HG03520 (cell line): ENCODE results near the gene LRRC32.

Experiments used
- ATAC-seq: cut with Tn5 transposase; IDR thresholded peaks from one replicate; pipeline ENCODE4 v1.9.1; 2021; ENCODE audit warnings: mild to moderate bottlenecking, moderate library complexity; ENCODE audit not compliant: unreplicated experiment

Gene LRRC32, protein sequence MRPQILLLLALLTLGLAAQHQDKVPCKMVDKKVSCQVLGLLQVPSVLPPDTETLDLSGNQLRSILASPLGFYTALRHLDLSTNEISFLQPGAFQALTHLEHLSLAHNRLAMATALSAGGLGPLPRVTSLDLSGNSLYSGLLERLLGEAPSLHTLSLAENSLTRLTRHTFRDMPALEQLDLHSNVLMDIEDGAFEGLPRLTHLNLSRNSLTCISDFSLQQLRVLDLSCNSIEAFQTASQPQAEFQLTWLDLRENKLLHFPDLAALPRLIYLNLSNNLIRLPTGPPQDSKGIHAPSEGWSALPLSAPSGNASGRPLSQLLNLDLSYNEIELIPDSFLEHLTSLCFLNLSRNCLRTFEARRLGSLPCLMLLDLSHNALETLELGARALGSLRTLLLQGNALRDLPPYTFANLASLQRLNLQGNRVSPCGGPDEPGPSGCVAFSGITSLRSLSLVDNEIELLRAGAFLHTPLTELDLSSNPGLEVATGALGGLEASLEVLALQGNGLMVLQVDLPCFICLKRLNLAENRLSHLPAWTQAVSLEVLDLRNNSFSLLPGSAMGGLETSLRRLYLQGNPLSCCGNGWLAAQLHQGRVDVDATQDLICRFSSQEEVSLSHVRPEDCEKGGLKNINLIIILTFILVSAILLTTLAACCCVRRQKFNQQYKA

DNA sequence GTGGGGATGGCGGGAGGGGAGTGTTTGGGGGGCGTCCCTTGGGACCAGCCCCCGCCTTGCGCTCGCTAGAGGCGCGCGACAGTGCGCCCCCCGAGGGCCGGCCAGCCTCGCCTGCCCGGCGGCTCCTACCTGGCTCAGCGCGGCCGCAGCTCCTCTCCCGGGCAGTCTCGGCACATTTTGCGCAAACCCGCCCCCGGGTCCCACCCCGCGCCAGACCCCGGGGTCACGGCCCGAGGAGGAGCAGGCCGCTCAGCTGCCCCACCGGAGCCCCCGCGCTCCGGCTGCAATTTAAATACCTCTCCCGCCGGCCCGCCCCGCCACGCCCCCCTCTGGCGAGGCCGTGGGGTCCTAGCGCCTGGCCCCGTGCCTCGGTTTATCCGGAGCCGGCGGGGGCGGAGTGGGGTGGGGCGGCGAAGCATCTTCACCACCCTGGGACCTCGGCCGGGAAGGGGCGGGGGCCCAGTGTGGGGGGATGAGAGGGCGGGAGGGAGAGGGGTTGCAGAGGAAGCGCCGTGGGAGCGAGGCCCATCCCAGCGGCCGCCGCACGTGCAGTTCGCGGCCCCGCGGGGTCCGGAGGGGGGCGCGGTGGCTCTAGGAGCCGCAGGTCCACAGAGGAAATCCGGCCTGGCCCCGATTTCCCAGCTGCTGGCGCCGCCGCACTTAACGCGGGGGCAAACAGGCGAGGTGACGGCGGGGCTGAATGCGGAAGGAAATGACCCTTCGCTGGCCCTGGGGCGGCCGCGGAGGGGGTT is at the start of gene LRRC32:
Gene LRRC32 (minus strand): TSS at position 263 of the 752 bp plus-strand sequence. CDS start 4,793 bp downstream, outside the sequence.
- ATAC-seq = no peak

DNA sequence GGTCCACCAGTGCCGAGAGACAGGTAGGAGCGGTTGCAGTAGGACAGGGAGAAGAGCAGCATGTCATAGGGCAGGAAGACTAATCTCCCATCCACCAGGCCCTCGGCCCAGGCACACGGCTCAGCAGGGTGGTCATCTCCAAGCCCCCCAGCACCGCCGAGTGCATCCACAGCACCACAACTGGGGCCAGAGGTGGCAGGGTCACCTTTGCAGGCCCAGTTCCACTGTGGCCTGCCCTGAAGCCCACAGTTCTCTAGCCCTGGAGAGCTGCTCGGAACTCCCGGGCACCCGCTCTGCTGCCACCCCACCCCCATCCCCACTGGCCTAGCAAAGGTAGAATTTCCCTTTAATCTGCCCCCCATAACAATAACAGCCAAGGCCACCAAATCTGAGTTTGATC is 49.1 kb upstream of the LRRC32 start:
- no peak for ATAC-seq

DNA sequence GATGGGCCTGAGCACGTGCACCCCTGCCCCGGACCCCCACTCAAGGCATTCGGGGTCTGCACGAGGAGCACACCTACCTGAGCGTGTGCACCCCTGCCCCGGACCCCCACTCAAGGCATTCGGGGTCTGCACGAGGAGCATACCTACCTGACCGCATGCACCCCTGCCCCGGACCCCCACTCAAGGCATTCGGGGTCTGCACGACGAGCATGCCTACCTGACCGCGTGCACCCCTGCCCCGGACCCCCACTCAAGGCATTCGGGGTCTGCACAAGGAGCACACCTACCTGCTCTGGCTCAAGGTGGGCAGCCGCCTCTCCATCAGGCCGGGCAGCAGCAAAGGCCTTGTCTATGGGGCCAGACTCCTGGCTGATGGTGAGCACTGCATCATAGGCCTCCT is 48.7 kb upstream of the LRRC32 start:
- no peak for ATAC-seq

DNA sequence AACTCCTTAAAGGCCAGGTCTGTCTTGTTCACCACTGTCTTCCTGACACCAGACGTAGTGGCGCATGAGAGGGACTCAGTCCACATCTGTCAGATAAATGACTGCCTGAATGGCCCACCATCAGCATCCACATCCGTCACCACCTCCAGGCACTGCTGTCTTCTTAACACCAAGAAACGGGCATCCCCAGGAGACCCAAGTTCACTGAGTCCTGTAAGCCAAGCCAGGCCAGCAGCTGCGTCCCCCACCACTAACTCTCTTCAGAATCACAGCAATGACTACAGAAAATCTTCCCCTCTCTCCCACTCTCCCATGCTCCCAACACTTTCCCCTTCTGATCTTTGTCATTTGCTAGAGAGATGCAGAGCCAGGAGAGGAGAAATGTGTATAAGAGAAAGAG is 47.3 kb upstream of the LRRC32 start:
- ATAC-seq = no peak

DNA sequence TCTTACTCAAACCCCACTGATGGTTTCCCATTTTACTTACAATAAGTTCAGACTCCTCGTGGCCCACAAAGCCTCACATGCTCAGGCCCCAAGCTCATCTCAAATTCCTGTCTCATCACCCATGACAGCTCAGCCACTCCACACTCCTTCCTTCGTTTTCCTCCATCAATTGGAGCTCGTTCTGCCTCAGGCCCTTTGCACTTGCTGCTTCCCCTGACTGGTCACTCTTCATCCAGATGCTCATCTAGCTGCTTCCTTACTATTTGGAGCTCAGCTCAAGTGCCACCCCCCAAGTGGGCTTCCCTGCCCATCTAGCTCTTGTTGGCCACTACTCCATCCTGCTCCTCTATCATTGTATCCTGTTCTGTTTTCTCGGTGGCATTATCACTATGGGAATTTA is 46.8 kb upstream of the LRRC32 start:
- ATAC-seq = no peak

DNA sequence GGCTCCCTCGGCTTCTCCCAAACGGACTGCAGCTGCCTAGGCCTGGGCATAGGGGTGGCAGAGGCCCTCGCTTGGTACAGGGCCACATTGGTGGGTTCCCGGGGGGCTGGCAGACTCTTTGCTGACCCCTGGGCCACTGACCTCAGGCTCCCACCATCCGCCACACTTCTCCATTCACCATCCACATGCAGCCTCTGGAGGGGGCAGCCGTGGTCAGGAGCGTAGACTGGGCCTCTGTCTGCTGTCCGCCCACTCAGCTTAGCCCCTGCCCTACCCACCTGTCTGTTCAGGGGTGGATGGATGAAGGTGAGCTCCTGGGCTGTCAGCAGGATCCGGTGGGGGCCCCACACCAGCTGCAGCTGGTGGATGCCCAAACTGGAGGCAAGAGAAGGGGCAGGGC is 45.7 kb upstream of the LRRC32 start:
- ATAC-seq = no peak

DNA sequence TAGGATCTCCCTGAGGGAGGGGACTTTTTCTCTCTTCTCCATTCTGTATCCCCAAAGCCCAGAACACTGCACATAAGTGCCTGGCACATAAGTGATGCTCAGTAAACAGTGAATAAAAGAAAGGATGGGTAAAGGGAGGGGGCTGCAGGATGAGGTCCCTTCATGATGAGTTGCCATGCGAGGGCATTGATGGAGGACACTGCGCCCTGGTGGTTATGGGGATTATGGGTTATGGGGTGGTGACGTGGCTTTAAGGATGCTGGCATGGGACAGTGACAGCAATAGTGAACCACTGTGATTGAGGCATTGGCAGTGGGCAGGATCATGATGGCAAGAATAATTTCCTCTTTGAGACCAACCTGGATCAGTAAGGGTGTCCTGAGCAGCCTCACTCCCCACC is 43.9 kb upstream of the LRRC32 start:
- ATAC-seq = no peak

DNA sequence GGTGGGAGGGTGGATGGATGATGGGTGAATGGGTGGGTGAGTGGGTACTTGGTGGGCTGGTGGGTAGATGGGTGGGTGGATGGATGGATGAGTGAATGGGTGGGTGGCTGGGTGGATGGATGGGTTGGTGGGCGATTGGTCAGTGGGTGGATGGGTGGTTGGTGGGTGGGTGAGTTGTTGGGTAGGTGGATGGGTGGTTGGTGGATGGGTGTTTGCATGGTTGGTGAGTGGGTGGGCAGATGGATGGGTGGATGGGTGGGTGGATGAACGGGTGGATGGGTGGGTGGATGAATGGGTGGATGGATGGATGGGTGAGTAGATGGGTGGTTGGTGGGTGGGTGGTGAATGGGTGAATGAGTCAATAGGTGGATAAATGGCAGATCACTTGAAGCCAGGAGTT is 43.0 kb upstream of the LRRC32 start:
- ATAC-seq = no peak

DNA sequence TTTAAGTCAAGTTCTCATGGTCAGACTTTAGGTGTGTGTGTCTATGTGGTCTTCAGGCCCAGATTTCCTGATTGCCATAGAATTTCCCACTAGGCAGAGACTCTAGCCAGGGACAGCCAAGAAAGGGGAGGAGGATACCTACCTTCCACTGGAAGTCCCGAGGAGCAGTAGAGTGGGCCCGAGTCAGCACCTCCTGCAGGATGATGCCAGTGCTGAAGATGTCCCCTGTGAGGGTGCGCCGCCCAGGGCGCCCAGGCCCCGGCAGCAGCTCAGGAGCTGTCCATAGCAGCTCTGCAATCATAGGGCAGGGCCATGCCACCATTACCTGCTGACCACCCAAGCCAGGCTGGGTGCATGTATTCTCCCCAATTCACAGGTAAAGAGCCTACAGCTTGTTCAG is 41.6 kb upstream of the LRRC32 start:
- no peak for ATAC-seq

DNA sequence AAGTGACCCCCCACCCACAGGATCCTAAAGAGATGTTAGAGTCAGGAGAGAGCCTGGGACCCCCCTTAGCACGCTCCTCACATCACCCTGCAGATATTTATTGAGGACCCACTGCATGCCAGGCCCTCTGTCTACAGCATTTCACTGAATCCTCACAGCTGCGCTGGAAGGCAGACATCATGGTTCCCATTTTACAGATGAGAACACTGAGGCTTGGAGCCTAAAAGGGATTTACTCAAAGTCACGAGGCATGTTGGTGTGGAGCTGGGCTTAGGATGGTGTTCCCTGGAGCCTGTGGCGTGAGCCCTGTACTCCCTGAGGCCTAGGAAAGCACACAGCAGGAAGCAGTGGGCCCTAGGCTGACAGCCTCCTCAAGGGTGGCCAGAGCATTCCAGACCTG is 39.2 kb upstream of the LRRC32 start:
- no peak for ATAC-seq

DNA sequence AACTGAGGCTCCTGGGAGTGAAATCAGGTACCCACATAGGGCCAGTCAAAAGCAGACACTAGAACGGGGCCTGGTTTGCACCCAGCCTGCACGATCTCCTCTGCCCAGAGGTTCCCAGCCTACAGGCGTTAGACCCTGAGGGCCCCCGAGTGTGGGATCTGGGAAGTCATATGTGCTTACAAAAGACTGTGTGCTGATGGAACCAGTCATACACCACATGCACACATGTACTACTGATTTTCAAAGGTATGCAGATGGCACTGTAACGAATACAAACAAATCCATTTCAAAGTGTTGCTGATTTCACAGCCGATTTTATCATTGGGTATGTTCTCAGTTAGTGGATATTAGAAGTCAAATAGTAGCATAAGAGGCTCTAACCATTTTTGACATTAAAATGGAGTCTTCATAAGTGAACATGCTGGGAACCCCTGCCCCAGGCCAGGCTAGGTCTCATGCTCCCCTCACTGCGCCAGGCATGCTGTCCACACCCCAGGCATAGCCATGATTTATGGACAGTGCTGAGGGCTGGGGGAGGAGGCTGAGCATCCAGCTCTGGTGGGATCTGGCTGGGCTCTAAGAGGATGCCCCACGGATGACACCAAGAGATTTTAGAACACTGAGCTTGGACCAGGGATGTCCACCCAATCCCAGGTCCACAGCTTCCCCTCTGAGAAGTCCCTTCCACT is 38.6 kb upstream of the LRRC32 start:
- ATAC-seq = no peak

DNA sequence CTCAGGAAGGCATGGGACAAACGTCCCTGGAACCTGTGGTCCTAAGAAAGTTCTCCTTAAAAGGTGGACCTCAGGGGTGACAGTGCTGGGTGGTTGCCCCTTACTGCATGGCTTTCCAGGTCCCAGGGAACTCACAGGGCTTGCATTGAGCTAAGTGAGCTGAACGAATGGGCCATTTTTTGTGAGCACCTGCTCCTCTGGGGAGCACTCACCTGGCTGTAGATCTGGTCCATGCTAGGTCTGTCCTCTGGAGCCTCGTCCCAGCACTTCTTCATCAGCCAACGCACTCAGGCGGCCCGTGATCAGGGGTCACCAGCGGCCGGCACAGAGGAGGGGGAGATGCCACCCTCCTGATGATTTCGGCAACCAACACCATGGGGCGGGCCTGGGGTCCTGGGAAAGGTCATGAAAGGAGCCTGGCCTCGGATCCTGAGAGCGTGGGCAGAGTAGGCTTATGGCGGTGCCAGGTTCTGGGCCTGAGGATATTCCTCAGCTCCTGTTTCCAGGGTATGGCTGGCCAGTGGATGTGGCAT is 36.8 kb upstream of the LRRC32 start:
- no peak for ATAC-seq

DNA sequence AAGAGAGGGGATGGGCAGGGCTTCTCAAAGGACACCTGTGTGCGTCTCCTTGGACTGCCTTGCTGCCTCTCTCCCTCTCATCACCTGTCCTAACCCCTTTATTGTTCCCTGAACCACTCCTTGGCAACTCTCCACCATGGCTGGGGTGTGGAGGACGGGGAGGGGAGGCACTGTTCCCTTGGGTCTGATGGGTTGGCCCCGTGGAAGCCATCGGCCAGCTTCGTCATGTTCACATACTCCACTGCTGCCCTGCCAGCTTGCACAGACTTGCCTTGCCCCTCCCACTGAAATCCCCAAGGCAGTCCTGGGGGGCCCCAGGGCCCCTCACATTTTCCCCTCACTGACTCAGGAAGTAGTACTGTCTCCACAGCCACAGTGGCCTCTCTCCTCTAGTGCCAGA is 36.1 kb upstream of the LRRC32 start:
- no peak for ATAC-seq

DNA sequence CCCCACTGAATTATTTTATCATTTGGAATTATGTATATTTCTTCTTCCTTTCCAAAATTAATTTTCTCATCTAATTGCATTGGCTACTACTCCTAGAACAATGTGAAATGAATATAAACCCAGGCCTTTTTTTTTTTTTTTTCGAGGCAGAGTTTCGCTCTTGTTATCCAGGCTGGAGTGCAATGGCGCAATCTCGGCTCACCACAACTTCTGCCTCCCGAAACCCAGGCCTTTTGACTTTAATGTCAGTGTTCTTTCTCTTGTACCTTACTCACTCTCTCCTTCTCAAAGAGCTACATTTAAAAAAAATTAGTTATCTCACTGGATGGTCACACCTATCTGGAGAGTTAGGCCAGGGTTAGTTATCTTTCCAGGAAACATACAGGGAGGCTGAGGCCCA is 35.3 kb upstream of the LRRC32 start:
- no peak for ATAC-seq

DNA sequence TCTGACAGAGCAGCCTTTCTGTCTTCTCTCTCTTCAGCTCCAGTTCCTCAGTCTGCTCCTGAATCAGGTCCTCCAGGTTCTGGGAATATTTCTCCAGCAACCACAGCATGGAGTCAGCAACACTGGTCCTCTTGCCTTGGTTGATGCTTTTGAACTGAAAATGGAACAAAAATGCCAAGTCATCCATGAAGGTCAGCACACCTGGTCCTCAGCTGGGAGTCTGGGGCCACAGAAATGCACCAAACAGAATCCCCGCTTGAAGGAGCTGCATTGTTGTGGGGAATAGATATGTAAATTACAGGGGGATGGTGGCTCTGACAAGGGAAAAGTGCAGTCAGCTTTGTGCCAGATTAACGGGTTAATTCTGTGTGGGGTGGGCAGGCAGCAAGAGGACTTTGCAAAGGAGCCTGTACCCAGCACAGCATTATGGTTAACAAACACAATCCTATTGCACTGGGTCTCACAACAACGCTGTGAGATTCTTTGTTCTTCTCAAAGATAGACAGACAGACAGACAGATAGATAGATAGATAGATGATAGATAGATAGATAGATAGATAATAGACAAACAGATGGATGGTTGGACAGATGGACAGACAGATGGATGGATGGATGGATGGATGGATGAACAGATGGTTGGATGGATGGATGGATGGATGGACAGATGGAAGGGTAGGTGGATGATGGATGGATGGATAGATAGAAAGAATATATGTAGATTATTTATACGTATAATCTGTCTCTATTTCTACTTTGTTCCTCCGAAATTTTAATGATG is 33.8 kb upstream of the LRRC32 start:
- no peak for ATAC-seq

DNA sequence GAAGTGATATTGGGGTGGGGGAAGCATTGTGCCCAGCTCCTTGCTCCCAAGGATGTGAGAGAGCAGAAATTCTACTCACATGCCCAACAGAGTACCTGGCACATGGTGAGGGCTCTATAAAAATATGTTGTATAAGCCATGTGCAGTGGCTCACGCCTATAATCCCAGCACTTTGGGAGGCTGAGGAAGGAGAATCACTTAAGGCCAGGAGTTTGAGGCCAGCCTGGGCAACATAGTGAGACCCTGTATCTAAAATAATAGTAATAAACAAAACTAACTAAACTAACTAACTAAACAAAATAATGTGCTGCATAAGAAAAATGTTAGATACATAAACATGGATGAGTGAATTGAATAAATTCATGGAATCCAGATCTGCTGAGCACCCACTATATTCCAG is 33.2 kb upstream of the LRRC32 start:
- no peak for ATAC-seq

DNA sequence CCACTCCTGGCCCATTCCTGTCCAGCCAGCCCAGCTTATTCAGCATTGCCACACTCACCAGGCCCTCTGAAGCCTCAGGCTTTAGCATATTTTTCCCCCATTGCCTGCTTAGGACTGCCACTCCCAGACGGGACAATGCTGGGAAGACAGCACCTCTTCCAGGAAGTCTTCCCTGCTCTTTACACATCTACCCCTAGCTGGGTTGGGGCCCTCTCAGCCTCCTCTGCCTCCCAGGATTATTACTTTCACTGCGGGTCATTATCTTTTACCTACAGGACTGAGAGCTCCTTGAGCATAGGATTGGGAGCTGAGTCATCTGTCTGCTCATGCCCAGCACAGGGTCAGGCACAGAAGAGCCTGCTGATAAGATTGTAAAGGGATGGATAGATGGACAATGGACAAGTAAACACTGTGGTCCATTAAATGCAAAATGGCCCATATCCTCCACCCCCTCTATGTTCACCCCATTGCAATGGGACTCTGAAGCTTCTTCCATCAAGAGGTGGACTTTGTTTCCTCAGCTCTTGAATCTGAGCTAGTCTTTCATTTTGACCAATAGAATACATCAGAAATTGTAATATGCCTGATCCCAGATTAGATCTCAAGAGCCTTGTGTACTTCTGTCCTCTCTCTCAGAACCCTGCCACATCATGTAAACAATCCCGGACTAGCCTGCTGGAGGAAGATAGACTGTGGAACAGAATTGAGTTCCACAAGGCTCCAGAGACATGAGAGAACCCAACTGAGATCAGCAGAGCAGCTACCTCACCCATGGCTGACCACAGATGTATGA is 32.0 kb upstream of the LRRC32 start:
- no peak for ATAC-seq

DNA sequence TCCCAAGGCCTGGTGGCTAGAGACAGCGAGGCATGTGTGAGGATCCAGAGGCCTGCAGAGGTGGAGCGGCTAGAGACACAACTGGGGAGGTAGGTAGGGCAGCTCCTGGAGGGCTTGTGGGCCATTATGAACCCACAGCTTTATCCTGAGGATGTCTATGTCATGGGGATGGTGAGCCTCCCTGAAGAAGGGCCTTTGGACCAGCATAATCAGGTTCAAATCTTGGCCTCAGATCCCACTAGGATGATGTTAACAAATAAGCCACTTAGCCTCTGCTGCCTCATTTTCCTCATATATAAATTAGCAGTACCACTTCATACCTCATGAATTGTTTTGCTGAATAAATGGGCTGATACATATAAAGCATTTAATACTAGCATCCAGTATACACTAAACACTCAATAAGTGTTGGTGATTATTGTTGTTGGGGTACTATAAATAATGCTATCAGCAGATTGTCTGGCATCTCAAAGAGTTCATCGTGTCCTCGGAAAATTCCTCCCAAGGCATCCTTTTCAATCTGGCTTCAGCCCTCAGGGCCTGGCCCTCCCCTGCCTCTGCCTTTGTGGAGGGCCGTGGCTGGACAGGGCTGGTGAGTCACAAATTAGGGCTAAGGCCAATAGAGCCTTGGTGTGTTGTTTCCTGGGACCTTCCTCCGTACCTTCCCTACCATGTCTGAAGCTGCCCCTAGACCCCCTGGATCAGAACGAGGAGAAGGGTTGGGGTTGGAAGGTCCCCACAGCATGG is 30.9 kb upstream of the LRRC32 start:
- no peak for ATAC-seq
